Measurements from ENCODE around the gene MLLT10.
"Not testable (repeated sequence)": the region's sequence is repeated elsewhere in the genome, so short reads cannot be mapped to it uniquely, and the experiment has no call there.

Gene MLLT10

DNA sequence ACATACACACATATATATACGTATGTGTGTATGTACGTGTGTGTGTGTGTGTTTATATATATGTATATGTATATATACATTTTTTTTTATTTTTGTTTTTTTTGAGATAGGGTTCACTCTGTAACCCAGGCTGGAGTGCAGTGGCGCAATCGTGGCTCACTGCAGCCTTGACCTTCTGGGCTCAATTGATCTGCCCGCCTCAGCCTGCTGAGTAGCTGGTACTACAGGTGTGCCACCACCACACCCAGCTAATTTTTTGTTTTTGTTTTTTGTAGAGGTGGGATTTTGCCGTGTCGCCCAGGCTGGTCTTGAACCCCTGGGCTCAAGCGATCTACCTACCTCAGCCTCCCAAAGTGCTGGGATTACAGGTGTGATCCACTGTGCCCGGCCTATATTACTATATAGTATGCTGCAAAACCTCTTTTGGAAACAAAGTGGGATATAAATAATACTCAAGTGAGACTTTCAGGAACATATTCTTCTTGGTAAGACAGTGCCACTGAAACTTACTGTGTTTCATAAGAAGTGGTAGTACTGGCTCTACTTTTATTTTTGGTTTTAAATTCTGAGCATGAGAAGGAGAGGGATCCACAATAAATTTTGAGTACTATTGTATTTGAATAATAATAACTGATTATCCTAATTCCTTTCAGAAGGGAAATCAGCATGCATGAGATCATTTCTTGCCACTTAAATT is 51.0 kb downstream of the MLLT10 start:
- no peak for DNase-seq (ENCODE audit: low spot score)

DNA sequence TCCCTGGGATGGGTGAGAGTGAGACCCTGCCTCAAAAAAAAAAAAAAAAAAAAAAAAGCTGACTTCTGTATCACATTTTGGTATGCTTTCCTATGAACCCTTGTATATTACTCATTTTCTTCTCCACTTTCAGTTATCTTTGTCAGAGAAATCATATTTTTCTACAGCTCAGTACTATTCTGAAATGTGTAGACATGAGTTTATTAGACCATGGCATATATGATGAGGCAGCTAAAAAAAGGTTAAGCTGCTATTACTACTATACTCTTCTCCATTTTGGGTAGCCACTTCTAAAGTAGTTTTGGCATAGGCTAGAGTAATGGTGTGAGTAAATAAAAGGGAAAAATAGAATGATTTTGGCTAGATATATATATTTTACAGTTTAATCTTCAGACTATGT is 53.4 kb downstream of the MLLT10 start:
- DNase-seq (ENCODE audit: low spot score): no peak

DNA sequence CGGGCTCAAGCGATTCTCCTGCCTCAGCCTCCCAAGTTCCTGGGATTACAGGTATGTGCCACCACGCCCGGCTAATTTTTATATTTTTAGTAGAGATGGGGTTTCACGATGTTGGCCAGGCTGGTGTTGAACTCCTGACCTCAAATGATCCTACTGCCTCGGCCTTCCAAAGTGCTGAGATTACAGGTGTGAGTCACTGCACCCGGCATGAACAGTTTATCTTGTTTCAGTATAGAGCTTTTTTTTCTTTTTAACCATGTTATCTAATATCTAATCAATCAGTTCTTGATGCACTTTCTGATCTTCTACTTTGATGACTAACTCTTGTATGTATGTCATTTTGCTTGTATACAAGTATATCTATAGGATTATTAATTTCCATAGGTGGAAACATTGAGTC is 54.1 kb downstream of the MLLT10 start:
- not testable (repeated sequence) for DNase-seq (ENCODE audit: low spot score)

DNA sequence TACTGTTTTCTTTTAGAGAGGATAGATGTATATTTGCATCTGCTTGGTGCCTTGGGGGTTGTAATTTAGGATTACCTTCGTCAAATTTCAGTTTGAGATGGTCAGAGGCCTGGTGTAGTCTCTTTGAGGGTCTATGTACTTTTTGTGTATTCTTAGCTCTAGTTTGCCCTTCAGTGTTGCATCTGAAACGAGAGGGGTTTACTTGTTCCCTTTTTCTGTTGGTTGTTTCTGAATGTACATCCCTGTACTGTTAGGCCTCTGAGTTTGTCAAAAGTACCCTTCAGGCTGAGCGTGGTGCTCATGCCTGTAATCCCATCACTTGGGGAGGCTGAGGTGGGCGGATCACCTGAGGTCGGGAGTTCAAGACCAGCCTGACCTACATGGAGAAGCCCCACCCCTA is 60.0 kb downstream of the MLLT10 start:
- DNase-seq (ENCODE audit: low spot score): no peak

DNA sequence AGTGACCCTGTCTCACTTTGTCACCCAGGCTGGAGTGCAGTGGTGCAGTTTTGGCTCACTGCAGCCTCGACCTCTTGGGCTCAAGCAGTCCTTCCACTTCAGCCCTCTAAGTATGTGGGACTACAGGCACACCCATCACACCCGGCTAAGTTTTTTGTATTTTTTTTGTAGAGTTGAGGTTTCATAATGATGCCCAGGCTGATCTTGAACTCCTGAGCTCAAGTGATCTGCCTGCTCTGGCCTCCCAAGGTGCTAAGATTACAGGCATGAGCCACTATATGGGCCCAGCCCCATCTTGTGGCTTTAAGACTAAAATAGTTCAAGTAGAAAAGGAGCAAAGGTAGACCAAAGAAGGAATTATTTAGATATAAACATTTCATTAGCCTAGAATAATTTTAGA is 65.5 kb downstream of the MLLT10 start:
- DNase-seq (ENCODE audit: low spot score): no peak

DNA sequence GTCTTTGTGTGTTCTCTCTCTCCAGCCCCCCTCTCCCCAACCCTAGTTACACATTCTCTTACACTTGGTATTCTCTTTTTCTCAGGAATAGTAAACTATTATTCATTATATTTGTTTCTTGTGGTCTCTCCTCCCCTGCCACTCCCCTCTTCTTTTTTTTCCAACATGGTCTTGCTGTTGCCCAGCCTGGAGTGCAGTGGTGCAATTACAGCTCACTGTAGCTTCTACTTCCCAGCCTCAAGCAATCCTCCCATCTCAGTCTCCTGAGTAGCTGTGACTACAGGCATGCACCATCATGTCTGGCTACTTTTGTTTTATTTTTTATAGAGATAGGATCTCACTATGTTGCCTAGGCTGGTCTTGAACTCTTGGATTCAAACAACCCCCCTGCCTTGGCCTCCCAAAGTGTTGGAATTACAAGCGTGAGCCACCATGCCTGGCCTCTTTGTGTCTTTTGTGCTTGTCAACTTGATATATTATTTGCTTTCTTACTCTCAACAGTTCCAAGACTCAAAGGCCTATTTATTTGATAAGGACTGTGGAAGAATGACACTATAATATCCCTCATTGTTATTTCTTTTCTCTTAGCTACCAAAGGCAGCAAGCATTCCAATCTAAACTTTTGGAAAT is 66.9 kb downstream of the MLLT10 start:
- no peak for DNase-seq (ENCODE audit: low spot score)

DNA sequence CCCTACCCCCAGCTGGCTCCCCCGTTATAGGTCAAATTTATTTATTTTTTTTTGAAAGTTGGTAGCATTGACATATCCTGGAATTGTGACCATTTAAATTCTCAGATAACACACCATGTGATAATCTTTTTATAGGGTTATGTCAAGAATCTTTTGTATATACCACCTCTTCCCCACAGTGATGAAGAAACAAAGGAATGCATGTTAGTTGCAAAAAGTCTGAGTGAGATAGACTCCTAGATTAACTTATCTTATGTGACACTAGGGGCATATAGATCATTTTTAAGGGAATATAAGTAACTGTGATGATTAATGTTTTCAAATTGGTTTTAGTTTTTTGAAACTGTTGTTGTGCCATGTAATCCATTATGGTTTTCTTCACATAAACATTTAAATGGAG is 68.3 kb downstream of the MLLT10 start:
- no peak for DNase-seq (ENCODE audit: low spot score)

DNA sequence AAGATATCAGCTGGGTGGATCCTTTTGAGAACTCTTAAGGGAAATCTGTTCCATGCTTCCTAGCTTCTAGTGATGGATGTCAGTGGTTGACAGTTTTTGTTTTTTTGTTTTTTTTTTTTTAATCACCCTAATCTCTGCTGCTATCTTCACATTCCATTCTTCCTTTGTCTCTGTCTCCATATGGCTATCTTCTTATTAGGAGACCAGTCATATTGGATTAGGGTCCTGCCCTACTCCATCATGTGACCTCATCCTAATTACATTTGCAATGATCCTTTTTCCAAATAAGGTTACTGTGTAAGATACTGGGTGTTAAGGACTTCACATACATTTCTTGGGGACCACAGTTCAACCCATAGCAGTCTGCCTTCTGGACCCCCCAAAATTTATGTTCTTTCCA is 69.7 kb downstream of the MLLT10 start:
- DNase-seq (ENCODE audit: low spot score): no peak

DNA sequence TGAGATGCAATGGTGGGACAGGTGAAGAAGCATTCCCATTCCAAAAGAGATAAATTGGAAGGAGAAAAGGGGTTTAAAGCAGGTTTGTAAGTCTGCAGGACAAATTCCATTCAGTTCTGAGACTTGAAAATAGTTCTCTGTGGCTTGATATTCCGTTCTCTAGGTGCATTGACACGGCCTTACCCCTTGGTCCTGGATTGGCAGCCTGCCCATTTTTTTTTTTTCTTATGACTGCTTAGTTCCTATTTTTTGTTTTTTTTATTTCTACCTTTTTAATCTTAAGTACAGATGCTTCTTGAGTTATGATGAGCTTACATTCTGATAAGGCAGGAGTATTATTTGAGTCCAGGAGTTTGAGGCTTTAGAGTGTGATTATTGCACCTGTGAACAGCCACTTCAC is 70.6 kb downstream of the MLLT10 start:
- DNase-seq (ENCODE audit: low spot score): no peak

DNA sequence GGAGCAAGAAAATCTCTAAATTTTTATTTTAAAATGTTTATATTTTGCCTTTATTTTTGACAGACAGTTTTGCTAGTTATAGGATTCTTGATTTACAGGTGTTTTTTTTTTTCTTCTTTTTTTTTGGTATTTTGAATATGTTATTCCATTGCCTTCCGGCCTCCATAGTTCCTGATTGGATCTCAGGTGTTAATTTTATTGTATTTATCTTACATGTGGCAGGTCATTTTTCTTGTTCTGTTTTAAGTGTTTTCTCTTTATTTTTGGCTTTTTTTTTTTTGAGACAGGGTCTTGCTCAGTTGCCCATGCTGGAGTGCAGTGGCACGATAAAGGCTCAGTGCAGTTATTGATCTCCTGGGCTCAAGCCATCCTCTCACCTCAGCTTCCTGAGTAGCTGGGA is 73.9 kb downstream of the MLLT10 start:
- no peak for DNase-seq (ENCODE audit: low spot score)

DNA sequence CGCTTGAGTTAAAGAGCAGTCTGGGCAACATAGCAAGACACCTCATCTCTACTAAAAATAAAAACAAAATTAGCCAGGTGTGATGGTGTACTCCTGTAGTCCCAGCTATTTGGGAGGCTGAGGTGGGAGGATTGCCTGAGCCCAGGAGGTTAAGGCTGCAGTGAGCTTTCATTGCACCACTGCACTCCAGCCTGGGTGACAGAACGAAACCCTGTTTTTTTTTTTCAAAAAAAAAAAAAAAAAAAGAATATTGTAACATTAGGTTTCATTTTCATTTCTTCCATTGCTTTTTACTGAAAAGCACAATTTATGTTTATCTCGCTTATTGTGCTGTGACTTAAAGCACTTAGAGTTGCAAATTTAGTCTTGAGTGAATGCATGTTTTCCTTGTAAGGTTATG is 80.0 kb downstream of the MLLT10 start:
- no peak for DNase-seq (ENCODE audit: low spot score)

DNA sequence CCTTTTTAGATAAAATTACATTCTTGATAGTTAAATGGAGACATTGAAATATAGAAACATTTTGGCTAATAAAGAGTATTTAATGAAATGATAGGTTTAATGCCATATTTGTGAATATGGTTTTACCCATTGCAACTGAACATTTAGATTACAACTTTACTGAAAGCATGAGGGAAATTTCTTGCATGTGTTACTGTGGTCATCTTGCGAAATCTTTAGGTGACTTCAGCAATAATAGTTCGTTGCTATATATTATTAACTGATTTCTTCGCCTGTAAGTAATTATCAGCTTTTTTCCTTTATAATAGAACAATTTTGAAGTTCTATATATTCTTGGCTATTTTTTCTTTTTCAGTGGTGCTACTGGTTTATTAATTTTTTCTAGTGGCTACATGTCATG is 83.2 kb downstream of the MLLT10 start:
- no peak for DNase-seq (ENCODE audit: low spot score)

DNA sequence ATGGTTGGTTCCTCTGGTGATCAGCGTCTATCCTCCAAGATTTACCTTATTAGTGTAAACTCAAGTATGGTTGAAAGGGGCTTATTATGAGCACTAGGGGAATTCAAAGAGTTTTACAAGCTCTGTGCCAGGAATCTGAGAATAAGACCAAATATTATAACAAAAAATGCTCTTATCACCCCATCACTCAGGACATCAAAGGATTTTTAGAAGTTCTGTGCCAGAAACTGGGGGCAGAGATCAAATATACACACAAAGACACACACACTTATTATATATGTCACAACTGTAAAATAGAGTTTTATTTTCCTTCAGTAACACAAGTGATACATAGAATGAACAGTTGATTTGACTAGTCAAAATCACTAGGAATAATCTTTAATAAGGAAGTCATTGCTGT is 89.3 kb downstream of the MLLT10 start:
- no peak for DNase-seq (ENCODE audit: low spot score)

DNA sequence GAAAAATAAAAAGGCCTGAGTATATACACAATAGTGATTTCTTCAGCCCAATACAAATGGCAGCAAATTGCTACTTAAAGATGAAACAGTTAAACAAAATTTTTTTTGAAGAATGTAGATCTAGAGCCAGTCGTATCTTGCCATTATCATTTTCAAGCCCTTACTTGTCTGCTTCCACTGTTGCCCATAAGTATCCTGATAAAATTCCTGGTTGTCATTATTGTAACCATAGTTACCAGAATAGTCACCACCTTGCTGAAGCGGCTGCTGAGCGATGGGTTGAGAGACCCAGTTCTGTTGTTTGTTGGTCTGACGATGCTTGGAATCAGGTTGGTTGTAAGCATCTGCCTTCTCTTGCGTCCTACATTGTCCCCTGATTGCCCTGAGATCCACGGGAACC is 90.4 kb downstream of the MLLT10 start:
- not testable (repeated sequence) for DNase-seq (ENCODE audit: low spot score)

DNA sequence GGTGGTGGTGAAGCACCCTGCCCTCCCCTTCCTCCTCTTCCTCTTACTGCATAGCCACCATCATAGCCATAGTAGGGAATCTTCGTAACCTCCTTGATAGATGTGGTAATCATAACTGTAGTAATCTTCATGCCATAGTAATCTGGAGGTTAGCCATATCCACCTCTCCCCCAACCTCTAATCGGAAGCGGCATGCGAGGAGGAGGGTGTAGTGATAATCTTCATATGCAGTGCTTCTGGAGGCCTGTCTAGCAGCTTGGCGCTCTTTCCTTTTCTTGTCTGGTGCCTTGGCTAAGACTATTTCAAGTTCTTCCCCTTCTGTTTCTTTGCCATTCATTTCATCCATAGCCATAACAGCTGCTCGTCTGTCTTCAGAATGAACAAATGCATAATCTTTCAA is 90.9 kb downstream of the MLLT10 start:
- no peak for DNase-seq (ENCODE audit: low spot score)

DNA sequence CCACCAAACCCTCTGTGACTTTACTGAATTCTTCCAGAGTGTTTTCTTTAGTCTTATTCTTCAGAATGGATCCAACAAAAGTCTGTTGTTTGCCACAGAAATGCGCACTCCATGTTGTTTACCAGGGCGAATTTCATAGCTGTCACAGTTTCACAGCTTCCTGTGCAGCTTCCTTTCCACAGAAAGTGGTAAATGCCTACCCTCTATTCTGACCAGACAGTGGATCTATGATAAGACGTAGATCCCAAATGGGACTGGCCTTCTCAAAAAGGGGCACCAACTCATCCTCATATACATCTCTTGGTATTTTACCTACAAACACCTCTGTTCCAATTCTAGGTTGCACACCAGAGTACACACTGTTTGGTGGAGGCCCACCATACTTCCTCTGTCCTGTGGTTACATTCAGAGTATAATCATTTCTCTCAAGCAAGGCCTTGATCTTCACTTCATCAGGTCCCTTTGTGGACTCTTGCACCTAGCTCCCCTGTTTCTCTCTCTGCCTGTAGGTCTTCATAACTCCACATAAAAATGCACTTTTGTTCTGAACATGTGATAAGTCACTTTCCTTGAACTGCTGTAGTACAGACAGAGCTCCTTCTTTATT is 91.7 kb downstream of the MLLT10 start:
- DNase-seq (ENCODE audit: low spot score): no peak

DNA sequence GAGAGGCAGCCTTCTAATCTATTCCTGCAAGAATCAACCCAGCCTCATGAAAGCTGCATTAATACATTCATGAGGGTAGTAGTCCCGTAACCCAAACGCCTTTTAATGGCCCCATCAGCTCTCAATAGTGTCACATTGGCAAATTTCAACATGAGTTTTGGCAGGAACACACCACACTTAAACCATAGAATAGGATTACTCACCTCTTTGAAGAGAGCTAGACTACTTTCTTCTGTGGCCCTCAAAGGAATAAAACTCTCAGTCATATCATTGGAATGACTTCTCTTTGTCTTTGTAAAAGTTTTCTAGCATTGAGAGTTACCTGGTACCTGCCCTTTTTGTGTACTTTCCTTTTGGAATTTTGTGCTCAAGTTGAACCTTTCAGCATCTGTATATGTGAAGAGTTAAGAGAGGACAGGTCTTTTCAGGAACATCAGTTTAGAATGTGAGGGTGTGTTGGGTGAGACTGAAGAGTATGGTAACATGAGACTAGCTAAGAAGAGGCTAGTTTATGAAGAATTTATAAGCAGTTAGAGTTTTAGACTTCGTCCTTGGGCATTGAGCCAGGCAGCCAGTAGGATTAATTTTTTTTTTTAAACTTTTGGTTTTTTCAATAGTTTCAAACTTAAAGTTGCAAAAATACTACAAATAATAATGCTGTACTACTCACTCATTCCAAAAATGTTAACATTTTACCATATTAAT is 92.6 kb downstream of the MLLT10 start:
- no peak for DNase-seq (ENCODE audit: low spot score)

DNA sequence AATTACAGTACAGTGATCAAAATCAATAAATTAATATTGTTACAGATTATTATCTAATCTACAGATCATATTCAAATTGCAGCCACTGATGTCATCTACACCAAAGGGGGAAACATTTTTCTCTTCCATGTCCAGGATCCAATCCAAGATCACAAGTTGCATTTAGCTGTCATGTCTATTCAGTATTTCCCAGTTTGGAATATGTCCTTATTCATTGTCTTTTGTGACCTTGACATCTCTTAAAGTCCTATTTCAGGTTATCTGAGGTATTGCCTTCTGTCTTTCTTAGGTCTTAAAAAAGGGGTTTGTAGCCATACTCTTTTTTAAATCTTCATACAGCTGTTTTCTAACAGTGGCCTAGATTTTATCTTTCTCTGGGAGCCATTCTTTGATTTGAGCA is 93.3 kb downstream of the MLLT10 start:
- no peak for DNase-seq (ENCODE audit: low spot score)

DNA sequence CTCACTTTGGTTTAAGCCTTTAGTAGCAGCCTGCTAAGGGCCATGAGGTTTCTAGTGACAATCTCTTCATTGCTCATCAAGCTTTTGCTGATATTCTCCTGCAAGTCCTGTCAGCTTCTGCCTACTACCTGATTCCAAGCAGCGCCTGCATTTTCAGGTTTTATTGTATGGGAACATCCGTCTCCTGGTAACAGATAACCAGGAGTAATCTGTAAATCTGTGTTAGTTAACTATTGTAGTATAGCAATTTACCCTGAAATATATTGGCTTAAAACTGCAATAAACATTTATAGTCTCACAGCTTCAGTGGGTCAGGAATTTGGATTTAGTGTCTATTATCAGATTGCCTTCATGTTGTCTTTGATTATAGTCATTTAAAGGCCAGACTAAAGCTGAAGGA is 94.0 kb downstream of the MLLT10 start:
- no peak for DNase-seq (ENCODE audit: low spot score)

DNA sequence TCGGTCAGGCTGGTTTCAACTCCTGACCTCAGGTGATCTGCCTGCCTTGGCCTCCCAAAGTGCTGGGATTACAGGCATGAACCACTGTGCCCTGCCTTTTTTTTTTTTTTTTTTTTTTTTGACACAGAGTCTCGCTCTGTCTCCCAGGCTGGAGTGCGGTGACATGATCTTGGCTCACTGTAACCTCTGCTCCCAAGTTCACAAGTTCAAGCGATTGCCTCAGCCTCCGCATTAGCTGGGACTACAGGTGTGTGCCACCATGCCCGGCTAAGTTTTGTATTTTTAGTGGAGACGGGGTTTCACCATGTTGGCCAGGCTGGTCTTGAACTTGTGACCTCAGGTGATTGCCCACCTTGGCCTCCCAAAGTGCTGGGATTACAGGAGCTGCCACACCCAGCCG is 94.6 kb downstream of the MLLT10 start:
- not testable (repeated sequence) for DNase-seq (ENCODE audit: low spot score)

DNA sequence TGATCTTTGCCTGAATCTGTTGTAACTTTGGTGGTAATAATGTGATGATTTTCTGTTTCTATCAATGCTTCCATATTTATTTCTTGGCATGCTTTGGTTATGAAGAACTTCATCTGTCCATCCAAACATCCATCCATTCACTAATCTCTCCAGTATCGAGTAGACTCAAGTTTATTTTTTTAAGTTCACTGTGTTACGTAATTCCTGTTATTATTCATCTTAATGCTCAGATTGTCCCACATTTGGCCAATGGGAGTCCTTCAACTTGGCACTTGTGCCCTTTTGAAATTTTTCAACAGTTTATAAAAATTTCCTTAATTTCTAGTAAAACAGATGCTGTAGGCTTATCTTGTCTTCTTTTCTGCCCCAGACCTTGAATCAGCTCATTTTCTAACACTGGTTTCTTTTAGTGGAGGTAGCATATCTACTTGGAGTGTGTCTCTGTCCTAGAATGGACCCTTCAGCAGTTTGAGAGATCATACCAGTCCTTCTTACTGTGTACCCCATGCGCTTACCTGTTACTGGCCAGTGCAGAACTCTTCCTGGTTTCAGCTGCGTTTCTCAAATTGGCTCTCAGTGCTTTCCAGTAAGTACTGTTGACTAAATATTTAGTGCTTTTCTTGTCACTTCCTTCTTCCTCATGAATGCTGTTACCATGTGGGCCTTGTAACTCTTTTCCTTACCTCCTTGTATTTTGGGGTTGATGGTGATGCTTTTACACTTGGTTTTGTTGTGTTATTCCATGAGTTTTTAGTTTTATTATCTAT is 100.8 kb downstream of the MLLT10 start:
- DNase-seq (ENCODE audit: low spot score): no peak

DNA sequence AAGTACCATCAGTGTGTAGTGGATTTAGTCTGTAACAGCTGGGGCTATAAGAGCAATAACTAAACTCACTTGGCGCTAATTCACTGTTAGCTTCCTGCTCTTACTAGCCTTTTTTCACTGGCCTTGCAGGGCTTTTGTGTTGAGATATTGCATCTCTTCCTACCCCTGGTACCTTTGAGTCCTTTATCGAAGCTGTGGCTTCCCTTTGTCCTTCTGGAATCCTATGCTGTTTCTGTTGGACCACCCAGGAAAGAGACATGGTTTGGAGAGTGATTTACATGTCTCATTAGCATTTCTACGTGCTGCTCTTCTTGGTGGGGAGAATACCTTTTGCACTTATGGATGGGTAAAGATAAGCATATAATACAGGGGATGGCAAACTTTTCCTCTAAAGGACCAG is 103.8 kb downstream of the MLLT10 start:
- DNase-seq (ENCODE audit: low spot score): no peak

Measured in cerebellar cortex (tissue), 1 donor.